GM21786 (cell line): Measurements from ENCODE around the gene CCHCR1.

Experiments used
- ATAC-seq: cut with Tn5 transposase; IDR thresholded peaks from one replicate; pipeline ENCODE4 v1.9.1; 2021; ENCODE audit not compliant: unreplicated experiment

Gene CCHCR1

DNA sequence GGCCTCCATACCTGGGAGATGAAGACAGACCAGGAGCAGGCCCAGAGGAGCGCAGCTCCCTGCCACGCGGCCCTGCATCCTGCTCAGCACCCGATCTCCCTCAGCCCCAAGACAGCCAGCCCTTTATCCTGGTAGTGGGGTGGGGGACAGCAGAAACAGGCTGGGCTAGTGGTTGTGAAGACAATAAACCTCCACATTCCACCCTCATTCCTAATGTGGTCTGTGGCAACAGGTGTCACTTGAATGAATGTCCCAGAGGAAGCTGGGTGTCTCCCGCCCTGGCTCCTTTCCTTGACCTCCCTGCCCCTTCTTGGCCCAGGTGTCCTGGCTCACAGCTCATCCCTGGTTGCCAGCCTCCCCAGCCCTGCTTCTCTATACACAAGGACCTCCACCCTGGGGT lies 45.1 kb downstream of the CCHCR1 start, which contains the start of gene C6orf15:
Gene C6orf15 (minus strand): TSS at position 98 of the 400 bp plus-strand sequence. CDS start 20 bp downstream, at position 78.
- no peak for ATAC-seq

DNA sequence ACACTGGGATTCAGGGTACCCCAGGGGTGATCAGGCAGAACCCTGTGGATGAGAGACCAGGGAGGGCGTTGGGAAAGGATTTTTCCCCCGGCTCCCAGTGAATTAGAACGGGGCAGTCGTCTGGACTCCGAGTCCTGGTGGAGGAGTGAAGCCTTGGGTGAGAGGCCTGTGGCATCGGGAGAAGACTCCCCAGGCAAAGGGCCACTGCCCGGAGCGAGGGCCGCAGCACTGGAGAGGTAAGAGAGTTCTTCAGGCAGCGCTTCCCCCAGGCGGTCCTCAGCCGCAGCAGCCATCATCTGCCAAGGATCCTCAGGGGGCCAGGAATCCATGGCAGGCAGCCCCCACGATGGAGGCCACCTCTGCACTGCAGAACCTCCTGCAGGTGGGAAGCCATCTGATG lies 45.9 kb downstream of the CCHCR1 start:
- no peak for ATAC-seq

DNA sequence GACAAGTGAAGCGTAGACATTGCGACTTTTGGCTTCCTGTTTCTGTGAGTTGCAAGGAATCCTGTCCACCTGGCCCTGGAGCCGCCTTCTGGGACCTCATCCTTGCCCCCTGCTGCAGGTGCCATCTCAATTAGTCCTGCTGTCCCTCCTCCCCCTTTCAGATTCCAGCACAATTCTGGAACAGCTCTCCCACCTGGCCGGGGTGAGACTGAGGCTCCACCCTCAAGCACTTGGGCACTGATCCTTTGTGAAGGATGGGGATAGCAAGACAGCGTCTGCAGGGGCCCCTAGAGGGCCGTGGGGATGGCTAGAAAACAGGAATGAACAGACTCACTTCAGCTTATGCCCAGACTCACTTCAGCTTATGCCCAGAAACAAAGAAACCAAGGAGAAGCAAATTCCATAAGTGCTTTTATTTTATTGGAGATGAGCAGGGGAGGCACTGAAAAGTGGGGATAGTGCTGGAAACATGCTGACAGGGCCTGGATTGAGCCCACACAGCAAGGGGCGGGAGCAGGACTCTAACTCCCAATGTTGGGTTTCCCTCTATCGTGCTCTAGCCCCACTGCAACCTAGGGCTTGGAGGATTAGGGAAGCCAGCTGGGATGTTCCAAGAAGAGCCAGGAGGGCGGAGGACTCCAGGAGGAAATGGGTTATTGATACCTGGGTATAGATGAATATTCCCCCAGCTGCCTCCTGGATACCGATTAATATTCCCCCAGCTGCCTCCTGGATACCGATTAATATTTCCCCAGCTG lies 46.6 kb downstream of the CCHCR1 start:
- no peak for ATAC-seq

DNA sequence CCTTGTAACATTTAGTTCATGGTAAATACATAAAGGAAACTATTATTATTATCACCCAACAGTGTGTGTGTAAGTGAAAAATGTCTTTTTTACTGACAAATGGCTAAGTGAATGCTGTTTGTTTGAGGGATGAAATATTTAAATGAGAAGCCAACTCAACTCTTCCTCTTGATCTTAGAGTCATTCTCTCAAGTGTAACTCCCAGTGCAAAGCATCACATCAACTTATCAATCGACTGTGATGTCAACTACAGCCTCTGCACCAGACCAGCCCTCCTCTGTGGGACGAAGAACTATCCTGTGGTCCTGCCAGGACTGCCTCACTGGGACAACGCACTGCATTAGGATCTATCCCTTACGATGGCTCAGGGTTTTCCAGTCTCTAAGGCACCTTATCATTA lies 50.5 kb downstream of the CCHCR1 start:
- ATAC-seq: no peak

DNA sequence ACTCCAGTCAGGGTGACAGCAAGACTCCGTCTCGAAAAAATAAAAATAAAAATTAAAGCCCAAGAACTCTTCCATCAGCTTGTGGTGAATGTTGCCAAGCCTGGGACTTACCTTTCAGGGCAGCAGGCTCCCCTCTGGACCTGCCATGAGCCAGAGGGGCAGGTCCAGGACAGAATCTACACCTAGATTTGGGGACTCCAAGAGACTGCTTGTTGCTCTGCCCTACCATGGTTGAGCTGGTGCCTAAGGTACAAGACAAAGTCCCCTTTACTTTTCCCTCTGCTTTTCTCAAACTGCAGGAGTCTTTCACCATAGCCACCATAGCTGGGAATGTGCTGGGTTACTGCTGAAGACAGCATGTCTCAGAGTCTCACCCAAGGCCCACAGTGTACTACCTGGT lies 54.5 kb downstream of the CCHCR1 start:
- no peak for ATAC-seq

DNA sequence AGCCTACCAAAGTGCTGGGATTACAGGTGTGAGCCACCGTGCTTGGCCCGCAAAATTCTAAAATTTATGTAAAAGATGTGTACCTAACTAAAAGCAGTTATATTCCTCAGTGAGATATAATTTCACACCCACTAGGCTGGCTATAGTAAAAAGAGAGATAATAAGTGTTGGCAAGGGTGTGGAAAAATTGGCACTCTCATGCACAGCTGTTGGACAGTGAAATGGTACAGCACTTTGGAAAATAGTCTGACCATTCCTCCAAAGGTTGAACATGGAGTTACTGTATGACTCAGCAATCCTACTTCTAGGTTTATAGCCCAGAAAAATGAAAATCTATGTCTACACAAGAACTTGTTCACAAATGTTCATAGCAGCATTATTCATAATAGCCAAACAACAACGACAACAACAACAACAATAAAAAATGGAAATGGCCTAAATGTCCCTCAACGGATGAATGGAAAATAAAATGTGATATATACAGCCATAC lies 59.1 kb downstream of the CCHCR1 start:
- no peak for ATAC-seq

DNA sequence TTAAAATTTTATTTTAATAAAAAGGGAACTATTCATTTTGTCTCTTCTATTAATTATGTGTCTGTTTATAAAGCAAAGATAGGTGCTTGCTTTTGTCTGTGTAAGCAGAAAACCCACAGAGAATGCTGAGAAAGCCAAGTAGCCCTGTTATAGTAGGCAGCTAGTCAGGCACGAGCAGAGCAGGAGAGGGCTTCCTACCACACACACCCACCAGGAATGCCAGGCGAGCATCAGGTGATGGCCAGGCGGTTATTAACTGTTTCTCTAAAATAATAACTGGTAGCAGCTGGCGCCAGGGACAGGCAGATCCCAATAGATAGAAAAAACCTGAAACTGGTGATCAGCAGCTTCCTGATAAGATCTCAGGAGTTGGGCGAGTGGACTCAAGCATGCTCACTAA lies 60.9 kb downstream of the CCHCR1 start:
- no peak for ATAC-seq

DNA sequence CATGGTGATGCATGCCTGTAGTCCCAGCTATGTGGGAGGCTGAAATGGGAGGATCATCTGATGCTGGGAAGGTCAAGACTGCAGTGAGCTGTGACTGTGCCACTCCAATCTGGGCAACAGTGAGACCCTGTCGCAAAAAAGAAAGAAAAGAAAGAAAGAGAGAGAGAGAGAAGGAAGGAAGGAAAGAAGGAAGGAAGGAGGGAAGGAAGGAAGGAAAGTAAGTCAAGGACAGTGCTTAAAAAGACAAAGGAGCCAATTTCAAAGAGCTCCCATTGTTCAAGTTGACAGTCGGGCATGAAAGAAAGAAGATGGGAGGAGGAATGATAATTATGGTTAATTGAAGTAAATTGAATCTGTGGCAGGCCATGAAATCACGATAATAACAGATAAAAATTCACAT lies 61.4 kb downstream of the CCHCR1 start:
- no peak for ATAC-seq

DNA sequence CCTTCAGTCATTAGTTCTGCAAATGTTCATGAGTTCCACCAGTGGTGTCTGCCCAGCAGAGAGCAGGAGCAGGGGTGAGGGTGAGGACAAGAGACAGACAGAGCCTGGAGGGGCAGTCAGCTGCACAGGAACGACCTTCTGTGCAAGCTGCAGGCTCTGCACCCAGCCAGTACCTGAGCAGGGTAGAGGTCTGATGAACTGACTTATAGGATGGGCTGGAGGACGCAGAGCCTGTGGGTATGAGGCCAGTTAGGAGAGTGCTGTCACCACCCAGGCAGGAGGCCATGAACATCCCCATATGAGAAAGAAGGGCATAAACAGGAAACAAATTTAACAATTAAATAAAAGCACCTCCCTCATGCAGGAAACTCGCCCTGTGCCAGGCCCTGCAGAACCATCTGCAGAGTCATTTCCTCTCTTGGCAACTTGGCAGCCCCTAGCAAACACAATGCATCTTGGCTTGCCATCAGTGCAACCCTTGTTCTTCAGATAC lies 63.2 kb downstream of the CCHCR1 start:
- no peak for ATAC-seq

DNA sequence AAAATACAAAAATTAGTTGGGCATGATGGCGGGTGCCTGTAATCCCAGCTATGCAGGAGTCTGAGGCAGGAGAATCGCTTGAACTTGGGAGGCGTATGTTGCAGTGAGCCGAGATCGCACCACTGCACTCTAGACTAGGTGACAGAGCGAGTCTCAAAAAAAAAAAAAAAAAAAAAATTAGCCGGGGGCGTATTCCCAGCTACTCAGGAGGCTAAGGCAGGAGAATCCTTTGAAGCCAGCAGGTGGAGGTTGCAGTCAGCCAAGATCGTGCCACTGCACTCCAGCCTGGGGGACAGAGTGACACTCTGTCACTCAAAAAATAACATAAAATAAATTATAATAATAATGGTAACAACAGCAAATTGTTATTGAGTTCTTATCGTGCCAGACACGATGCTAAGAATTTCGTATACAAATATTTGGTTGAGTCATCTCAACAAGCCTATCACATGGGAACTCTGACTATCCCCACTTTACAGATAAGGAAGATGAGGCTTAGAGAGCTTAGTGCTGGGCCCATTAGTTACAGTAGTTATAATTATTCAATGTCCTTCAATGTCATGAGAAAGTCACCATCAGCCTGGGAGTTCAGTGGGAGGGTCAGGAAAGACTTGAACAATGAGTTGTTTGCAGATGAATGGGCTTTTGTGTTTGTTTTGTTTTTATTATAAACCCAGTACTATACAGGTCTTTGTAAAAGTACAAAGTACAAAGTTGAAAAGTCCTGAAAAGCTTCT lies 64.7 kb downstream of the CCHCR1 start:
- no peak for ATAC-seq
